ENCODE results near the gene RASSF7. TPM values are rescaled to one million over a fixed set of nuclear protein-coding genes. Genes with fewer than 3 reads are reported as not detected.

The RASSF7 gene
- total RNA-seq, 6 experiments from 2014 or later = 10.1 to 18.8 (median 12.7) TPM

DNA sequence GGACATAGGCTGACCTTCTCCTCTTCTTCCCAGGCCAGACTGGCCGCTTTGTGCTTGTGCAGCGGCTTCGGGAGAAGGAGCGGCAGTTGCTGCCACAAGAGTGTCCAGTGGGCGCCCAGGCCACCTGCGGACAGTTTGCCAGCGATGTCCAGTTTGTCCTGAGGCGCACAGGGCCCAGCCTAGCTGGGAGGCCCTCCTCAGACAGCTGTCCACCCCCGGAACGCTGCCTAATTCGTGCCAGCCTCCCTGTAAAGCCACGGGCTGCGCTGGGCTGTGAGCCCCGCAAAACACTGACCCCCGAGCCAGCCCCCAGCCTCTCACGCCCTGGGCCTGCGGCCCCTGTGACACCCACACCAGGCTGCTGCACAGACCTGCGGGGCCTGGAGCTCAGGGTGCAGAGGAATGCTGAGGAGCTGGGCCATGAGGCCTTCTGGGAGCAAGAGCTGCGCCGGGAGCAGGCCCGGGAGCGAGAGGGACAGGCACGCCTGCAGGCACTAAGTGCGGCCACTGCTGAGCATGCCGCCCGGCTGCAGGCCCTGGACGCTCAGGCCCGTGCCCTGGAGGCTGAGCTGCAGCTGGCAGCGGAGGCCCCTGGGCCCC is 1.4 kb downstream of the RASSF7 start:
- H3K4me1 Mint-ChIP-seq (ENCODE audit: low read depth) = no peaks in the 10 kb centered on the region
- peak overlapping the region; percentile 88 for H3K4me3 Mint-ChIP-seq
- no peak for DNase-seq
- no peaks in the 10 kb centered on the region for H3K36me3 Mint-ChIP-seq (ENCODE audit: low read depth)
- no peak overlapping the region for H3K27ac Mint-ChIP-seq
- TF ChIP-seq, protein P1, sequence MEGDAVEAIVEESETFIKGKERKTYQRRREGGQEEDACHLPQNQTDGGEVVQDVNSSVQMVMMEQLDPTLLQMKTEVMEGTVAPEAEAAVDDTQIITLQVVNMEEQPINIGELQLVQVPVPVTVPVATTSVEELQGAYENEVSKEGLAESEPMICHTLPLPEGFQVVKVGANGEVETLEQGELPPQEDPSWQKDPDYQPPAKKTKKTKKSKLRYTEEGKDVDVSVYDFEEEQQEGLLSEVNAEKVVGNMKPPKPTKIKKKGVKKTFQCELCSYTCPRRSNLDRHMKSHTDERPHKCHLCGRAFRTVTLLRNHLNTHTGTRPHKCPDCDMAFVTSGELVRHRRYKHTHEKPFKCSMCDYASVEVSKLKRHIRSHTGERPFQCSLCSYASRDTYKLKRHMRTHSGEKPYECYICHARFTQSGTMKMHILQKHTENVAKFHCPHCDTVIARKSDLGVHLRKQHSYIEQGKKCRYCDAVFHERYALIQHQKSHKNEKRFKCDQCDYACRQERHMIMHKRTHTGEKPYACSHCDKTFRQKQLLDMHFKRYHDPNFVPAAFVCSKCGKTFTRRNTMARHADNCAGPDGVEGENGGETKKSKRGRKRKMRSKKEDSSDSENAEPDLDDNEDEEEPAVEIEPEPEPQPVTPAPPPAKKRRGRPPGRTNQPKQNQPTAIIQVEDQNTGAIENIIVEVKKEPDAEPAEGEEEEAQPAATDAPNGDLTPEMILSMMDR (IDR thresholded peaks at IDR 0.05) = no peak
- H3K27me3 Mint-ChIP-seq (ENCODE audit: insufficient read depth) = peaks cover 2% of the 10 kb centered on the region; the same call in 1 of the 2 replicates
- no peaks in the 10 kb centered on the region for H3K9me3 Mint-ChIP-seq

GRCh38 chr11:563066-563811 is 2.5 kb downstream of the RASSF7 start:
- Mint-ChIP-seq H3K36me3 (ENCODE audit: low read depth) (no peaks in the 10 kb centered on the region), H3K27me3 (ENCODE audit: insufficient read depth) (peaks cover 2% of the 10 kb centered on the region; the same call in 1 of the 2 replicates), H3K27ac (no peak overlapping the region), H3K4me1 (ENCODE audit: low read depth) (no peaks in the 10 kb centered on the region), H3K4me3 (no peak overlapping the region), H3K9me3 (no peaks in the 10 kb centered on the region)
- DNase-seq = no peak
- TF ChIP-seq, protein P1 (IDR thresholded peaks at IDR 0.05) = no peak

DNA sequence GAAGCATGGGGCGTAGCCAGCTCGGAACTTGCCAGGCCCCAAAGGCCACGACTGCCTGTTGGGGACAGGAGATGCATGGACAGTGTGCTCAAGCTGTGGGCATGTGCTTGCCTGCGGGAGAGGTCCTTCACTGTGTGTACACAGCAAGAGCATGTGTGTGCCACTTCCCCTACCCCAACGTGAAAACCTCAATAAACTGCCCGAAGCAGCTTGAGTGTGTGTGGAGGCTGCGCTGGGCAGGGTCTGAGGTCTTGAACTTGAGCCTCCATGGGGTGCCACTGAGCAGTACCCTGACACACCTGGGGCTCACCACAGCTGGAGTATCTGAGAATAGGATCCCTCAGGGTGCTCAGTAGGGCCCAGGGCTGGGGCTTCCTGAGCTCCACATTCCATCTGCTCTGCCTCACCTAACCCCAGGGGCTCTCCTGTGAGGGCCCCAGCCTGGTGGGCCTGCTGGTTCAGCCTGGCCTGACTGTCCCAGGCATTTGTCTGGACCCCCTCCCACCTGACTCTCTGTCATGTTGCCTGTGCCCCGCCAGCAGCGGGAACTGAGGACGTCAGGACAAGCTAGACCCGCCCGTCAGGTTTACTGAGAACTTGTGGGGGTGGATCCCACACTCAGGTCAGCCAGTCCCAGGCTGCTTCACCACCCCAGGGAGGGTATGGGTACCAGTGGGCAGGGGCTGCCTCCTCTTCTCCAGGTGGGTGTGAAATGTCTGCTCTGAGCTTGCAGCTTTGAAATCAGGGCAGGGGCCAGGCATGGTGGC is 3.2 kb downstream of the RASSF7 start:
- Mint-ChIP-seq H3K27ac (no peak overlapping the region), H3K4me3 (no peak overlapping the region), H3K27me3 (ENCODE audit: insufficient read depth) (peaks cover 2% of the 10 kb centered on the region; the same call in 1 of the 2 replicates), H3K9me3 (no peaks in the 10 kb centered on the region), H3K36me3 (ENCODE audit: low read depth) (no peaks in the 10 kb centered on the region), H3K4me1 (ENCODE audit: low read depth) (no peaks in the 10 kb centered on the region)
- no peak for DNase-seq
- TF ChIP-seq, protein P1 (IDR thresholded peaks at IDR 0.05) = no peak

DNA sequence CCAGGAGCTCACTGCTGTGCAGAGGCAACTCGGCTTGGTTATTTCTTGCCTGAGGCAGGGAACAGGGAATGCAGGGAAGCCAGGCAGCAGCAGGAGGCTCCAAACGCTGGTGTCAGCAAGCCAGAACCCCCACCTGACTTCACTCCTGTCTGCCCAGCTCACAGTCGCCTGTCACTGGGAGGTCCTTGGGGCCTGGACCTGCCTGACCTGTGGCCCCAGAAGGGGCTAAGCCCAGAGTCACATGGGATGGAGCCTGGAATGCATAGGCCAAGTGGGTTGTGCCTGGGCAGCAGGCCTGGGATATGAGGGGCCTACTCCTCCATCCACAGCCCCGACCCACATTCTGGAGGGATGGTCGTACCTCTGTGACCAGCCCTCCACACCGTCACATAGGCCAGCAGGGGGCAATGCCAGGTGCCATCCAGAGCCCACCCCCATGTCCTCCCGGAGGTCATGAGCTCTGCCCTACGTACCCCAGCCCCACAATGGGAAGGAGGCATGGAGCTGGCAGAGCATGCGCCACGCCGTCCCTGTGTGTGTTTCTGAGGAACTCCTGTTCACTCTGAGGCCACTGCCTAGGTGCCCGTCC is 5.2 kb downstream of the RASSF7 start:
- no peaks in the 10 kb centered on the region for H3K9me3 Mint-ChIP-seq
- H3K4me1 Mint-ChIP-seq (ENCODE audit: low read depth) = no peaks in the 10 kb centered on the region
- H3K36me3 Mint-ChIP-seq (ENCODE audit: low read depth) = no peaks in the 10 kb centered on the region
- peak; percentile 27 for DNase-seq
- H3K27ac Mint-ChIP-seq = no peak overlapping the region
- TF ChIP-seq, protein P1 (IDR thresholded peaks at IDR 0.05) = 0 out of 2 replicates have a peak, but pooled peaks have one; percentile 25
- H3K4me3 Mint-ChIP-seq = no peak overlapping the region
- no peaks in the 10 kb centered on the region for H3K27me3 Mint-ChIP-seq (ENCODE audit: insufficient read depth)

GRCh38 chr11:567011-567628 is 6.3 kb downstream of the RASSF7 start:
- no peak for DNase-seq
- TF ChIP-seq, protein P1 (IDR thresholded peaks at IDR 0.05) = no peak
- peak overlapping the region; percentile 88 for H3K4me3 Mint-ChIP-seq
- H3K27ac Mint-ChIP-seq = no peak overlapping the region
- no peaks in the 10 kb centered on the region for H3K36me3 Mint-ChIP-seq (ENCODE audit: low read depth)
- no peaks in the 10 kb centered on the region for H3K27me3 Mint-ChIP-seq (ENCODE audit: insufficient read depth)
- no peaks in the 10 kb centered on the region for H3K9me3 Mint-ChIP-seq
- H3K4me1 Mint-ChIP-seq (ENCODE audit: low read depth) = no peaks in the 10 kb centered on the region

All from HFFc6 (cell line).